GM18951 (cell line): ENCODE data around the gene CDH15.

ENCODE experiments used
- POLR2A ChIP-seq: IDR thresholded peaks from 4 replicates; pipeline ENCODE4 v1.6.1; 2011; ENCODE audit warnings: mild to moderate bottlenecking; ENCODE audit not compliant: insufficient read length, insufficient read depth; ENCODE audit errors: extremely low read depth
- in situ Hi-C: fragments of 300-500 bp; cut with MboI; formaldehyde crosslinking; loops from one replicate; pipeline ENCODE4 v1.12.0; 2022; ENCODE audit warnings: low sequenced_read_pairs, mixed read lengths, inconsistent platforms; ENCODE audit not compliant: unreplicated experiment

Gene CDH15

GRCh38 chr16:89201439-89202377 lies 30.2 kb downstream of the CDH15 start:
- TF ChIP-seq POLR2A = no peak
- in situ Hi-C loops = loop anchor here (25.0 kb wide), 1 partner anchor 389 kb away; the partner anchor contains the start of genes APRT and CDT1

GRCh38 chr16:89202422-89203215 lies 31.1 kb downstream of the CDH15 start:
- no peak for TF ChIP-seq POLR2A
- in situ Hi-C loops = loop anchor here (25.0 kb wide), 1 partner anchor 390 kb away; the partner anchor contains the start of genes APRT and CDT1

GRCh38 chr16:89207993-89208392 lies 36.4 kb downstream of the CDH15 start:
- in situ Hi-C loops = loop anchor here (25.0 kb wide), 1 partner anchor 396 kb away; the partner anchor contains the start of genes APRT and CDT1

GRCh38 chr16:89209522-89210044 lies 38.0 kb downstream of the CDH15 start:
- in situ Hi-C loops = loop anchor here (25.0 kb wide), 1 partner anchor 397 kb away; the partner anchor contains the start of genes APRT and CDT1
- no peak for TF ChIP-seq POLR2A

More at GRCh38 chr16:89207993-89208392, 36.4 kb downstream of the CDH15 start:
- TF ChIP-seq POLR2A = no peak

GRCh38 chr16:89210165-89210903 lies 38.8 kb downstream of the CDH15 start:
- TF ChIP-seq POLR2A = no peak
- in situ Hi-C loops = loop anchor here (25.0 kb wide), 1 partner anchor 398 kb away; the partner anchor contains the start of genes APRT and CDT1

- no peak for TF ChIP-seq POLR2A
- in situ Hi-C loops = loop anchor here (25.0 kb wide), 1 partner anchor 399 kb away; the partner anchor contains the start of genes APRT and CDT1
These were observed 39.5 kb downstream of the CDH15 start for GRCh38 chr16:89210904-89211515.

- in situ Hi-C loops = loop anchor here (25.0 kb wide), 1 partner anchor 404 kb away; the partner anchor contains the start of genes APRT and CDT1
- no peak for TF ChIP-seq POLR2A
These were observed 45.0 kb downstream of the CDH15 start for GRCh38 chr16:89216315-89217137.

- no peak for TF ChIP-seq POLR2A
- in situ Hi-C loops = loop anchor here (25.0 kb wide), 1 partner anchor 405 kb away; the partner anchor contains the start of genes APRT and CDT1
These were observed 45.5 kb downstream of the CDH15 start for GRCh38 chr16:89217138-89217387.

- in situ Hi-C loops = loop anchor here (25.0 kb wide), 1 partner anchor 405 kb away; the partner anchor contains the start of genes APRT and CDT1
- TF ChIP-seq POLR2A = peak; percentile 86
These were observed 46.0 kb downstream of the CDH15 start, which contains the start of gene ZNF778 for GRCh38 chr16:89217388-89218191. ZNF778 (plus strand) TSS chr16:89217703; CDS start chr16:89221128, 3,425 bp downstream.

- in situ Hi-C loops = loop anchor here (25.0 kb wide), 1 partner anchor 407 kb away; the partner anchor contains the start of genes APRT and CDT1
- no peak for TF ChIP-seq POLR2A
These were observed 47.8 kb downstream of the CDH15 start for GRCh38 chr16:89219365-89219764.
